Hematopoietic multipotent progenitor cell treated with erythropoietin and hydrocortisone succinate and interleukin-3 and kit ligand, for 8 days (in vitro differentiated cells): ENCODE measurements around the gene GRK6.

Experiments
- DNase-seq: peaks from one replicate; pipeline ENCODE4 v3.0.0-alpha.2; 2015

The GRK6 gene

DNA sequence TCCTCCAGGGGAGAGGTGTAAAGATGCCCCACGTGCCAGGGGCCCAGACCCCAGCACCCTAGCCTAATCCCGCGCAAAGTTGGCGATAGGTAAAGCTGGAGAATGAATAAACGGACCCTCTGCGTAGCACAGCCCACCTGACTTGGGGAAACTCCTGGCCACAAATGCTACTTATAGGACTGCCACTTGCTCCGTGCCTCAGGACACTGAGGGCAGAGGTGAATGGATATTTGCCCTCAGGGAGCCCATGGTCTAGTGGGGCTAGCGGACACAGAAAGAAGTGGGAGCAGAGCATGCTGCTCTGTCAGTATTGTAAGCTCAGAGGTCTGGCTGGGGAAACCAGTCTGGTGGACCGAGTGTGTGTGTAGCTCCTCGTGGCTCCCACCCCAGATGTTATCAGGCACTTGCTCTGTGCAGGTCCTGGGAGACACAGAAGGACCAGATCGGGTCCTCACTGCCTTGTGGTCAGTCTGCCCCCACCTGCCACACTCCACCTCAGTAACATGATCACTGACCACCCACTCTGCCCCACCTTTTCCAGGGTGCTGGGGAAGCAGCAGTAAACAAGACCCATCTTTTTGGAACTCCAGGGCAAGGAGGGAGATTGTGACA is 841 bp downstream of the GRK6 start:
- DNase-seq: peak; percentile 76

DNA sequence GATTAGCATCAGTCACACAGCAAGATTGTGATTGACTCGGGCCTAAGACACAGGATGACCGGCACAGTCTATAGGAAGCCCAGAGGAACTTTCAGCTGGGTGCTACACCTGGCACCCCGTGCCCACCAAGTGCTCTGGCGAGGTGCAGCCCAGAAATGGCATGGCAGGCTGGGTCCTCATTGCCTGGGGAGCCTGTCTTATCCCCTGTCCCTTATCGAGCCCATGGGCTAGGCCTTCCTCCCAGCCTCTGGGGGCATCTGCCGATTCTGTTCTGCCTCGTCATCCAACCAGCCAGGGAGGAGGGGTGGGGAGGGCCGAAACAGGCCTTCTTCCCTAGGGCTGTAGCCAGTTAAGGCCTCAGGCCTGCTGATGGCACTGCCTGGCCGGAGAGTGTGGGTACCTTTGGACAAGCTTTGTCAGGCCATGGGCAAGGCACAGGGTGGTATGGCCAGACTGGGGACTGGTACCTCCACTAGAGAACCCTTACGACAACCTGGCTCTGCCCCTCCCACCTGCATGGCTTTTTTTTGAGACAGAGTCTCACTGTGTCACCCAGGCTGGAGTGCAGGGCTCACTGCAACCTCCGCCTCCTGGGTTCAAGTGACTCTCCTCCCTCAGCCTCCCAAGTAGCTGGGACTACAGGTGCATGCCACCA is 1.6 kb downstream of the GRK6 start:
- DNase-seq: peak; percentile 87

DNA sequence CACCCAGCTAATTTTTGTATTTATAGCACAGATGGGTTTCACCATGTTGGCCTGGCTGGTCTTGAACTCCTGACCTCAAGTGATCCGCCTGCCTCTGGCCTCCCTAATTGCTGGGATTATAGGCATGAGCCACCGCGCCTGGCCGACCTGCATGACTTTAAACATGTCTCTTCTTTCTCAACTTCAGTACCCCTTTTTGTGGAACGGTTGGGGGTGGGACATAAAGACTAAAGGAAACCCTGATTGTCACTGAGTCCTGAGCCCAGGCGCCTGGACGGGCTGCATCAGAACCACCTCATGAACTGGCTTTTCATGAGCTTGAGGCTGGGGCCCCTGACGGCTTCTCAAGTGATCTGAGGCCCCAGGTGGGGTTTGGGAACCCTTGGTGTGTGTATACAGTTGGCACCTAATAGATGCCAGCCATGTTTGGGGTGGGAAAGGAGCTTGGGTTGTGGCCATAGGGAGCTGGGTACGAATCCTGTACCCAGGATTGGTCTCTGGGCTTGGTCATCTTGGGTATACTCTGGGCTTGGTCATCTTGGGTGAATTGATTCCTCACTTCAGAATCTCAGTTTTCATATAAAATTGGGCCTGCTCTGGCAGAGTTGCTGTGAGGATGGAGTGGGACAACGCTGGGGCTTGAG is 2.2 kb downstream of the GRK6 start:
- DNase-seq: no peak

DNA sequence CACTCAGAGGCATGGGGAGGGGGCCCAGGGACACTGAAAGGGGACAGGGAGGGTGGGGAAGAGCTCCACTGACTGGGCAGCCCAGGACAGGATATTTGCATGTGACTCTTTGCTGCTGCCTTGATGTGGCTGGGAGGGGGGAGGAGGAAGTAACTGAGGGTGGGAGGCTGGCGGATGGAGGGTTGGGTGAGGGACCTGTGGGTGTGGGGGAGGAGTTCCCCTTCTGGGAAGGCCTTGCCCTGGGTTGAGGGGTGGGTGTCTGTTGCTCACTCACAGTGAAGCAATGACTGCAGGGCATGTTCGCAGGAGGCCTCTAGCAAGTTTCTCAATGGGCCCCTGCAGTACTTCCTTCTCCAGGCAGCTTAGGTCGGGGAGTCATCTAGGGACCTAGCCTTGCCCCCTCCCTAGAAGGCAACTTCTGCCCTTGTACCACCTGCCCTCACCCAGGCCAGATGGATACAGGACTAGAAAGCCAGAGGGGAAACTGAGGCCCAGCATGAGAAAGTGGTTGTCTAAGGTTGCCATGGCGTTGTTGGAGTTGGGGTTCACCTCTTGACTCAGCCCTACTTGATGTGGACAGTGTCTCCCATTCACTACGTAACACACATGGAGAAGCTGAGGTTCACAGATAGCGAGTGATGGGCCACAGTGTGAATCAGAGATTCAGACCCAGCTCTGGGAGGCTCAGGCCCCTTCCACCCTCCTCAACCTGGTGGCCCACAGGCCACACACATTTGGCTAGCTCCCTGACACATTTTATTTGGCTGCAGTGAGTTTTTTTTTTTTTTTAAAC is 3.0 kb downstream of the GRK6 start:
- peak; percentile 41 for DNase-seq

DNA sequence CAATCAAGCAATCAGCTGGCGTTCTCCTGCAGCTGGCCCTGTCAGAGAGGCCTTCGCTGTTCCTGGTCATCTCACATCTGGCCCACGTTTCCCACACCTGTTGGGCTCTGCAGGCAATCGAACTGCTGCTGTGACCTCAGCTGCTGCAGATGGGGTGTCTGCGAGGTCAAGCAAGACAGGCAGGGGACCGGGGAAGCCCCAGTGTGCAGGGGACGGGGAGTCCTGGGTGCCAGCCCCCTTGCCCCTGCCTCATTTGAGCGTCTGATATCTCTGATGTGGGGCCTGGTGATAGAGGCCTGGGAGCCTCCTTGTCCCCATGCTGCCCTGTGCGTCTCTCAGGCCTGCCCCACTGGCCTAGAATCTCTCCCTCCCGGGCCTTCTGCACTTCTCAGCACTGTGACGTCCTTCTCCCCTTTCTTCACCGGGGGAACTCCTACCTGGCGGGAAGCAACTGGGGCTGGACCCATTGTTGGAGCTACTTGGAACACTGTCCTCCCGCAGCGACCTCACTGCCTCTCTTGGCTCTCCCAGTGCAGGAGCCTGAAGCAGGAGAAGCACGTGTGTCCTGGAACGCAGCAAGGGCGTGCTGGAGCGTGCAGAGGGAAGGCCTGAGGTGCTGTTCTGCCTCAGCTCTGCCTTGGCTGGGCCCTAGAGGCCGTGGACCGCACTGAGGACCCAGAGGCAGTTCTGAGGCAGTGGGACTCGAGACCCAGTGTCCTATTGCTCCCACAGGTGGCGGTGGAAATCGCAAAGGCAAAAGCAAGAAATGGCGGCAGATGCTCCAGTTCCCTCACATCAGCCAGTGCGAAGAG is 3.9 kb downstream of the GRK6 start:
- no peak for DNase-seq

DNA sequence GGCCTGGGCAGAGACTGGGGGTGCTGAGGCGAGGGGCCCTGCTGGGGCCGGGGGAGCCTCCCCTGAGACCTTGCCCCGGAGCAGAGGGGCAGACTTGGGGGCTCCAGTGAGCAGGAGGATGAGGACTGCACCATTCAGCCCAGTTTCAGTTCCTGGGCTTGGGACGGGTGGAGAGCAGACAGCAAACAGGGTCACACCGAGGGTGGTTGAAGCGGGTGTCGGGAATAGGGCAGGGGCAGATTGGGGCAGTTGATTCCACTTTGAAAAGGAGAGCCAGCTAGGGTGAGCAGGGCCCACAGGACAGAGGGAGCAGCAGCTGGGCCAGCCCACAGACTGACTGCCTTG is 4.5 kb downstream of the GRK6 start:
- no peak for DNase-seq

DNA sequence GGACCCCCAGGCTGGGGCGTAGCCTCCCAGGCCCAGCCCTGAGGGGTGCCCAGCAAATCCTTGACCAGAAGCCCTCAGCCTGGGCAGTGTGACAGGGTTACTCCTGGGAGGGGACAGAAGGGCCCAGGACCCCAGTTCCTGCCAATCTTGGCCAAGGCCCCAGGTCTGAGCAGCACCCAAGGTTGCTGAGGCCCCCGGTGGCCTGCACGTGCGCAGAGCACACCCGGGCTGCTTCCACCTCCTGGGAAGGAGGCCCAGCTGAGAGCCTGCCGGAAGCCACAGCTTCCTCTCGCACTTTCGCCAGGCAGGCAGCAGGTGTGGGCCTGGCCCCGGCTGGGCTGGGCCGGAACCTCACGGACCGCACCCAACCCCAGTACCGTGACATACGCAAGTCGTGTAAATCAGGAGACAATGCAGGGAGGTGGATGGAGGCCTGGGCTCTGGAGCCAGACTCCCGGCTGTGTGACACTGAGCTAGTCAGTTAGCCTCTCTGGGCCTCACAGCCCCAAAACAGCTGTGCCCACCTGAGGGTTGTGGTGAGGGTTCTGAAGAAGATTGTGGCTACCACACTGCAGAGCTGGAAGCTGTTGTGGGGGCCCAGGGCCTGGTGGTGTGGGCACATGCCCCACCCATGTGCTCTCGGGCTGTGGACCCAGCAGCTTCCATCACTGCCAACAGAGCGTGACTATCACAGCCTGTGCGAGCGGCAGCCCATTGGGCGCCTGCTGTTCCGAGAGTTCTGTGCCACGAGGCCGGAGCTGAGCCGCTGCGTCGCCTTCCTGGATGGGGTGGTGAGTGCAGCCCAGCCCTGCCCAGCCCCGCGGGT is 5.1 kb downstream of the GRK6 start:
- DNase-seq: no peak

DNA sequence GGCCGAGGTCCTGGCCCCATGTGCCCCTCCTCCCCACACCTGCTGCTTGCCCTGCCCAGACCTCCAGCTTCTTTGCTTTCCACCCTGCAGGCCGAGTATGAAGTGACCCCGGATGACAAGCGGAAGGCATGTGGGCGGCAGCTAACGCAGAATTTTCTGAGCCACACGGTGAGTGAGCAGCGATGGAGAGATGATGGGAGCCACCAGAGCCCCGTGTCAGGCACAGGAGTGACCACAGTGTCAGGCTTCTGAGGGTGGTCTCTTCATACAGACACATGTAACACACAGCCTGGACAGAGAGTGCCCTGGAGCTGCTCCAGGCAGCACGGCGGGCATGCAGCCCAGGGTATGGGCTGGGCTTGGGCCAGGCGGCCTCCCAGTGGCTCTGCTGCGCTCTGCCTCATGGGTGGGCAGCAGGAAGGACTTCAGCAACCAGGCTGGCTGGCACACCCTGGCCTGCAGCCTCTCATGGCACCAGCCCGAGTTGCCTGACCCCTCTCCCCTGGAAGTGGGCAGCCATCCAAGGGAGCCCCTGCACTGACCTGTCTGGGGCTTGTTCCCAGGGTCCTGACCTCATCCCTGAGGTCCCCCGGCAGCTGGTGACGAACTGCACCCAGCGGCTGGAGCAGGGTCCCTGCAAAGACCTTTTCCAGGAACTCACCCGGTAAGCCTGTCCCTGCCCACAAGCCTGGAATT is 5.8 kb downstream of the GRK6 start:
- no peak for DNase-seq

DNA sequence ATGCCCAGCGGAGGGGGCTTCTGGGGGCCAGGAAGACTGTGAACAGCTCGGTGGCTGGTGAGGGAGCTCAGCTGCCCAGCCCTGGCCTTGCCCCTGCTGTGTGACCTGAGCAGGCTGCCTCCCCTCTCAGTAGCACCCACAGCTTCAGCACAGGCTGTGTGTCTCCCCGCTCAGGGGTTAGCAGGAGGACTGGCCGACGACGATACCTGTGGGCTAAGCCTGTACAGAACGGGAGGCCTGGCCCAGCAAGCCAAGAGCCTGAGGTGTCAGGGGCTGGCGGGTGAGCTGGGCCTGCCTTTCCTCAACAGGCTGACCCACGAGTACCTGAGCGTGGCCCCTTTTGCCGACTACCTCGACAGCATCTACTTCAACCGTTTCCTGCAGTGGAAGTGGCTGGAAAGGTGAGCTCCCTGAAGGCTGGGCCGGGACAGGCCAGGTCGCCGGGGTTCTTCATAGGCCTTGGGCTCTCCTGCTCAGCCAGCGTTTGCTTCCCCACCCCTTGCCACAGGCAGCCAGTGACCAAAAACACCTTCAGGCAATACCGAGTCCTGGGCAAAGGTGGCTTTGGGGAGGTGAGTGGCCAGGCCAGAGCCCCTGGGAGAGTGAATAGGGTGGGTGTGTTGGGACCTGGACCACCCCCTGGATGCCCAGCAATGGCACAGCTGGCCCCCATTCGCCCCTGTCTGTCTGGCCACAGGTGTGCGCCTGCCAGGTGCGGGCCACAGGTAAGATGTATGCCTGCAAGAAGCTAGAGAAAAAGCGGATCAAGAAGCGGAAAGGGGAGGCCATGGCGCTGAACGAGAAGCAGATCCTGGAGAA is 6.6 kb downstream of the GRK6 start:
- DNase-seq: no peak

DNA sequence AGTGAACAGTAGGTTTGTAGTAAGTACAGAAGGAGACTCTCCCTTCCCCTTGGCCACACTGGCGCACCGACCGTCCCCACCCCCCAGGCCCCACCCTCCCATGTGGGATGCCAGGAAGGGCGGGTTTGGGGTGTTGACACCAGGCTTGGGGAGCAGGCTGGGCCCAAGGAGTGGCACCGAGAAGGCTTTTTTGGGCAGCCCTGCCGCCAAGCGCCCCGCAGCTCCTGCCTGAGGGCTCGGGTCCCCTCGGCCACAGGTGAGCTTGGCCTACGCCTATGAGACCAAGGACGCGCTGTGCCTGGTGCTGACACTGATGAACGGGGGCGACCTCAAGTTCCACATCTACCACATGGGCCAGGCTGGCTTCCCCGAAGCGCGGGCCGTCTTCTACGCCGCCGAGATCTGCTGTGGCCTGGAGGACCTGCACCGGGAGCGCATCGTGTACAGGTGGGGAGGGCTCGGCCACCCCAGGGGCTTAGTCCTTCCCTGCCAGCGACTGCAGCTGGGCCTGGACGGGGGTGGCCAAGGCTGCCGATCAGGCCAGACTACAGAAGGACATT is 7.3 kb downstream of the GRK6 start:
- DNase-seq: no peak

DNA sequence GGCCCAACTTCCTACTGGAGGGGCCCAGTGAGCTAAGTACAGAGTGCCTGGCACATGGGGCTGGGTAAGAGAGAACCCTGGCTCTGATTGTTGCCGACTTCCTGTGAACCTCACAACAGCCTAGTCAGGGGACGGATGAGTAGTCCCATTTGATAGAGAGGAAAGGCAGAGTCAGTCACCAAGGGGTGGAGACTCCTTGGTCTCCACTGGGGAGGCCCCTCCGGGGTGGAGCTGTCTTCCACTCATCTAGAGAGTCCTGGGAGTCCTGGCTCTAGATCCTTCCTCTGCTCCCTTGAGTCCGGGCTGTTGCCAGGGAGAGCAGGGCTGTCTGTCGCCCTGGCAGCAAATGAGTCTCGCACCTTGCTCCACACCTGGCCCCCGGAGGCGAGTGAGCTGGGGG is 8.0 kb downstream of the GRK6 start:
- DNase-seq: no peak

DNA sequence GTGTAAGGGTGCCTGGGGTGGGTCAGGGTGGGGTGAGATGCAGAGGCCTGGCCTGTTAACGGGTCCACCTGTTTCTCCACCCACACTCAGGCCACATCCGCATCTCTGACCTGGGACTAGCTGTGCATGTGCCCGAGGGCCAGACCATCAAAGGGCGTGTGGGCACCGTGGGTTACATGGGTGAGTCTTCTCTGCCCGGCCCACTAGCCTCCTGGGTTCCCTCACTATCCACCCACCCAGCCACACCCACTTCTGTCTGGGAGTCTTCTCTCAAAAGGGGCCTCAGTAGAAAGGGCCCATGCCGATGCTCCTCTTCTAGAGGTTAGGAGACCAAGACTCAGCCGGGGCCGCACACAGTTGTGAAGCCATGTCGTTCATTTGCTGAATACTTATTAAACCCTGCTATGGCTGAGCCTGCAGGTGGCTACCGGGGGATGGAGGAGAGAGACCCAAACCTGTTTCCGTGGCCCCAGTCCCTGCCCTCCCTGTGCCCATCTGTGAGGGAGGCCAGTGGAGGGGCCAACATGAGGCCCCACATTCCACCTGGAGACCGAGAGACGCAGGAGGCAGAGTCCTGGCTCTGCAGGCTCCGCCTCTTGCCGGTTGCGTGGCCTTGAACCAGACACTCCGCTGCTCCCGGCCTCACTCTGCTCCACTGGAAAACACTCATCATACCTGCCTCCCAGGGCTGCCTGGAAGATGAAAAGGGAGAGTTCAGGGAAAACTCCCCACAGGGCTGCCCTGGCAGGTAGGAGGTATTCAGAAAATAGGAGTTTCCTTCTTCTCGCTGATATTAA is 8.7 kb downstream of the GRK6 start:
- no peak for DNase-seq

DNA sequence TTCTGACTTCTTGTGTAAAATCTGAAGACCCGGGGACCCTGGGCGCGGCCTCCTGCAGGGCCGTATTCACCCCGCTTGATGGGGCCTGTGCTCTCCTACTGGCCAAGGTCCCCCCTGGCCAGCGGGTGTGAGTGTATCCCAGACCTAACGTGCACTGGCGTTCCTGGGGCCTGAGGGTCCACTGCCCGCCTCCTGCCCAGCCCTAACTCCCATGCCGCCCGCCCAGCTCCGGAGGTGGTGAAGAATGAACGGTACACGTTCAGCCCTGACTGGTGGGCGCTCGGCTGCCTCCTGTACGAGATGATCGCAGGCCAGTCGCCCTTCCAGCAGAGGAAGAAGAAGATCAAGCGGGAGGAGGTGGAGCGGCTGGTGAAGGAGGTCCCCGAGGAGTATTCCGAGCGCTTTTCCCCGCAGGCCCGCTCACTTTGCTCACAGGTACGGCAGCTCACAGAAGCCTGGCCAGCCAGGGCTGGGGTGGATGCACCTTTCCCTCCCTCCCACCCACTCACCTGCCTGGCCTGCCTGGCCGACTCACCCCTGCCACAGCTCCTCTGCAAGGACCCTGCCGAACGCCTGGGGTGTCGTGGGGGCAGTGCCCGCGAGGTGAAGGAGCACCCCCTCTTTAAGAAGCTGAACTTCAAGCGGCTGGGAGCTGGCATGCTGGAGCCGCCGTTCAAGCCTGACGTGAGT is 9.5 kb downstream of the GRK6 start:
- DNase-seq: no peak

DNA sequence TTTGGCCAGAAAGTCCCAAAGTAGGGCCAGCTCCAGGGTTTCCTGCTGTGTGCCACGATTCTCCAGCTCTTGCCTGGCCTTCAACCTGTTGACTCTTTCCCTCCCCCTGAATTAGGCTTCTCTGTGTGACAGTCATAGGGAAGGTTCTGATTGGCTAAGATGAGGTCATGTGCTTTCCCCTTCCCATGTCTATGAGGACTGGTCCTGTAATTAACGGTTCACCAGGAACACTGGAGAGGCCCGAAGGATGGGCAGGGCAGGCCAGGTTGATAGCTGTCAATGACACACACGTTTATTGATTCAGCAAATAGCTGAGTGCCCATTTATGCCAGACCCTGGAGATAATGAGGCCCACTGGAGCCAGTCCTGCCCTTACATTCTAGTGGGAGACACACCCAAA is 11.1 kb downstream of the GRK6 start:
- DNase-seq: no peak

DNA sequence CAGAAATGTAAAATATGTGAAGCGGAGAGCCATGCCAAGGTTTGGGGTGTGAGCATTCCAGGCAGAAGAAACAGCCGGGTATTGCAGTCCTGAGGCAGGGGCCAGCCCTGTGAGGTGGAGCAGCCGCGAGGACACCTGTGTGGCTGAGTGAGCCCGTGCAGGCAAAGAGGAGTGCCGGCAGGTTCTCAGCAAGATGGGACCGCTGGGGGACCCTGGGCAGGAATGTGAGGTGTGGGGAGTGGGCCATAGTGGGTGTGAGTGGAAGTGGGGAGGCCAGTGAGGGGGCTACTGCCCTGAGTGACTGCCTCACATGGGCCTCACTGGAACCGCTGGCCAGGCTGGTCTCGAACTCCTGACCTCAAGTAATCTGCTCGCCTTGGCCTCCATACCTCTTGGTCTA is 12.0 kb downstream of the GRK6 start:
- no peak for DNase-seq

DNA sequence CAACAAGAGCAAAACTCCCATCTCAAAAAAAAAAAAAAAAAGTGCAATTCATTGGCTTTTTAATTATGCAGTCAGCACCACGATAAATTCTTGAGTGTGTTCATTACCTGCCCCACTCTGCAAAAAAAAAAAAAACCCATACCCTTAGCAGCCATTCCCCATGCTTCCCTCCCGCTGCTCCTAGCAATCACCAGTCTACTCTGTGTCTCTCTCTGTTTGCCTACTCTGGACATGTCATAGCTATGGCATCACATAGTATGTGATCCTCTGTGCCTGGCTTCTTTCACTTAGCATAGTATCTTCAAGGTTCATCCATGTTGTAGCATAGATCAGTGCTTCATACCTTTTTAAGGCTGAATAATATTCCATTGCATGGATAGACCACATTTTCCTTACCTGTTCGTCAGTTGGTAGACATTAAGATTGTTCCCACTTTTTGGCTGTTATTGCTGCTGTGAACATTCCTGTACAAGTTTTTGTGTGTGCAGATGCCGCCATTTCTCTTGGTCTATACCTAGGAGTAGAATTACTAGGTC is 13.1 kb downstream of the GRK6 start:
- no peak for DNase-seq

DNA sequence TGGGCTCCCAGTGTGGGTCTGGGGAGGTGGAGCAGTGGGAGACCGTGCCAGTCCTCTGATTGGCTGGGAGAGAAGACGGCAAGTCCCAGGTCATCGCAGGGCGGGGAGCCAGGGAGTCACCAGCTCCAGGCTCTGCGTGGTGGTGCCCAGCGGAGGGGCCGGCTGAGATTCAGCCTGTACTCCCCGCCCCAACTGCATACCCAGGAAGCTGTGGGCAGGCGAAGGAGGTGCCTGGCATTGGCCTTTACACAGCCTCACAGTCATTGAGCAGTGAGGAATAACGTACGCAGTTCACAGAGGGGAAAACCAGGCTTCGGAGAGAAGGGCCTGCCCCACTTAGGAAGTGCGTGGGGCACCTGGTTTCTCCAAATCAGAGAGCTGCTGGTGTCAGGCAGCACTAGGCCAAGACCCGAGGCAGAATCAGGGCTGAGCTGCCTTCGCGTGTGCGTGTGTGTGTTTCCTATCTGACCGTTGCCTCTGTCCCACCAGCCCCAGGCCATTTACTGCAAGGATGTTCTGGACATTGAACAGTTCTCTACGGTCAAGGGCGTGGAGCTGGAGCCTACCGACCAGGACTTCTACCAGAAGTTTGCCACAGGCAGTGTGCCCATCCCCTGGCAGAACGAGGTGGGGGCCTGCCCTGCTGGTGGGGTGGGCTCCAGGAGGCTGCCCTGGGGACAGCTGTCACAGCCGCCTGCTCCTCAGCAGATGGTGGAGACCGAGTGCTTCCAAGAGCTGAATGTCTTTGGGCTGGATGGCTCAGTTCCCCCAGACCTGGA is 13.9 kb downstream of the GRK6 start:
- no peak for DNase-seq
